ENCODE results near the gene ACSM5. TPM values are rescaled to one million over a fixed set of nuclear protein-coding genes. Genes with fewer than 3 reads are reported as not detected.

Gene ACSM5, protein sequence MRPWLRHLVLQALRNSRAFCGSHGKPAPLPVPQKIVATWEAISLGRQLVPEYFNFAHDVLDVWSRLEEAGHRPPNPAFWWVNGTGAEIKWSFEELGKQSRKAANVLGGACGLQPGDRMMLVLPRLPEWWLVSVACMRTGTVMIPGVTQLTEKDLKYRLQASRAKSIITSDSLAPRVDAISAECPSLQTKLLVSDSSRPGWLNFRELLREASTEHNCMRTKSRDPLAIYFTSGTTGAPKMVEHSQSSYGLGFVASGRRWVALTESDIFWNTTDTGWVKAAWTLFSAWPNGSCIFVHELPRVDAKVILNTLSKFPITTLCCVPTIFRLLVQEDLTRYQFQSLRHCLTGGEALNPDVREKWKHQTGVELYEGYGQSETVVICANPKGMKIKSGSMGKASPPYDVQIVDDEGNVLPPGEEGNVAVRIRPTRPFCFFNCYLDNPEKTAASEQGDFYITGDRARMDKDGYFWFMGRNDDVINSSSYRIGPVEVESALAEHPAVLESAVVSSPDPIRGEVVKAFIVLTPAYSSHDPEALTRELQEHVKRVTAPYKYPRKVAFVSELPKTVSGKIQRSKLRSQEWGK
- total RNA-seq: not detected in 2 replicates

DNA sequence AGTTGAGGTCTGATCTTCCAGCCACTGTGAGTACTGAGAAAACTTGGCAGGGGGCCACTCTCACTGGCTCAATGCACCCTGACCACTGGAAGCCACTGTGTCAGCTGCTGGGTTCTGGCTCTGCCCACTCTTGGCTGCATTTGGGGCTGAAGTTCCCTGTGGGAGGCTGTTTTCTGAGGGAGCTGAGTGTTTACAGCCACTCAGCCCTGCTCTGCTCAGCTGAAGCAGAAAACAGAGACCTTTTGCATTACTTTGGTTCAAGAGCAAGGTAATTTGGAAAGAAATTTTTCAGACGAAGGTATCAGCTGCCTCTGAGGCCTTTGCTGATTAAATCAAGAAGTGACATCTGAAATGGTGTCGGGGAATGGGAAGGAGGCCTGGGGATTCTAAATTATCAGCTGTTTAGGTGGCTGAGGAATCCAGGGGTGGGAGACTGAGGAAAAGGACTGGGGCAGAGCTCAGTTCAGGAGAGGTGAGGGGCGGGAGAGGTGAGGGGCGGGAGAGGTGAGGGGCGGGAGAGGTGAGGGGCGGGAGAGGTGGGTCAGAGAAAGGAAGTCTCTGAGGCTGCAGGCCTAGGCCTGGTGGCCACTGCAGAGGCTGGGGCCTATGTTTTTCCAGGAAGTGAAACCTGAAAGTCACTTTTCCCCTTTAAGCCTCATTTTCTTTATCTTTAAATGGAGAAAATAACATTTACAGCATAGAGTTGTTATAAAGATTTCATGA lies at the start of gene ACSM5:
TSS of gene ACSM5 (plus strand) at position 137 of the 723 bp plus-strand sequence. CDS start 1,951 bp downstream, outside the sequence.

DNA sequence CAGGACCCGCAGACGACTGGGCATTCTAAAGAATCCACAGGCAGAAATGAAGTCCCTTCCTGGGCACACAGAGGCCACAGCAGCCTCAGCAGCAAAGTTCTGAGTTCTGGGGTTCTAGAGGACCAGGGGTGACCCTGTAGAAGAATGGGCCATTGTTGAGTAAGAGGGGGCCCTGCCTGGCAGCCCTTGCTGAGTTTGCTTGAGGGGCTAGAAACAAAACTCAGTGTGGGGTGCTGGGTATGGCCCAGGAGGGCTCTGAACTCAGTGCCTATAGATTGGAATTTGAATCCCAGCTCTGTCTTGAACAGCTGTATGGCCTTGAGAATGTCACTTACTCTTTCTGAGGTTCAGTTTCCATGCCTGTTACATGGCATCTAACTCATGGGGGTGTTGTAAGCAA lies 4.7 kb upstream of the ACSM5 start, which contains the start of gene PDILT:
TSS of gene PDILT (minus strand) at position 101 of the 400 bp plus-strand sequence. CDS start 5,437 bp downstream, outside the sequence.

DNA sequence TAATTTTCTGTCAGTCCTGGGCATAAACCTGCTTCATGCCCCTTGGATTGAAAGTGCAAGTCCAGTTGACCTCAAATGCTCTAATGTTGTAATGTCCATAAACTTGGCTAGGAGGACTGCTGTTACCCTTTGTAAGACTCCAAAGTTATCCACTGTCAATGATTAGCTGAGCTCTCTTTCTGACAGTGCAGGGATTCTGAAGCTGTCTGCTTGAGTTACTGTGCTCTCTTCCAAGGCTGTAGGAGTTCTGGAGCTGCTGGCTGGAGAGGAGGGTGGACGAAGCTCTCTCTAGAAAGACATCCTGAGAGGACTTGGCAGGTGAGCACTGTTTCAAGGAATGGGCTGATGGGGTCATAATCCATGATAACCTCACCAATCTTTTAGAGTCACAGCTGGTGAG lies 42.0 kb downstream of the ACSM5 start, which contains the start of gene ACSM2A:
TSS of gene ACSM2A (plus strand) at position 158 of the 400 bp plus-strand sequence. CDS start 8,594 bp downstream, outside the sequence.

Other genes starting within 250 kb of the ACSM5 start
- gene GP2, start 82.0 kb upstream of the ACSM5 start, total RNA-seq: not detected in 2 replicates
- gene UMOD, start 56.8 kb upstream of the ACSM5 start, total RNA-seq: not detected in 2 replicates
- not detected in 2 replicates for gene PDILT, start 4.8 kb upstream of the ACSM5 start, total RNA-seq
- not detected in 2 replicates for gene ACSM2A, start 42.0 kb downstream of the ACSM5 start, total RNA-seq
- not detected in 2 replicates for gene ACSM2B, start 166.8 kb downstream of the ACSM5 start, total RNA-seq

All from placental epithelial cell (primary cell).